ENCODE data around the gene VIPR2.

The VIPR2 gene

GRCh38 chr7:159095979-159096411 lies 48.7 kb downstream of the VIPR2 start:
- Histone ChIP-seq H3K36me3 (ENCODE audit: control insufficient read depth, insufficient read depth, low read length) (no peaks in the 10 kb centered on the region), H3K4me3 (ENCODE audit: low read length) (no peak overlapping the region), H3K27me3 (ENCODE audit: control insufficient read depth, insufficient read depth, low read length) (no peaks in the 10 kb centered on the region), H3K9ac (ENCODE audit: low read length) (no peak overlapping the region), H3K4me1 (ENCODE audit: control insufficient read depth, insufficient read depth, low read length) (peaks cover 5% of the 10 kb centered on the region), H3K9me3 (ENCODE audit: control insufficient read depth, low read length) (no peaks in the 10 kb centered on the region)

GRCh38 chr7:159094919-159095915 lies 49.5 kb downstream of the VIPR2 start:
- Histone ChIP-seq H3K9me3 (ENCODE audit: control insufficient read depth, low read length) (no peaks in the 10 kb centered on the region), H3K36me3 (ENCODE audit: control insufficient read depth, insufficient read depth, low read length) (no peaks in the 10 kb centered on the region), H3K4me3 (ENCODE audit: low read length) (no peak overlapping the region), H3K9ac (ENCODE audit: low read length) (no peak overlapping the region), H3K4me1 (ENCODE audit: control insufficient read depth, insufficient read depth, low read length) (peaks cover 5% of the 10 kb centered on the region), H3K27me3 (ENCODE audit: control insufficient read depth, insufficient read depth, low read length) (no peaks in the 10 kb centered on the region)

- H3K4me3 ChIP-seq (ENCODE audit: low read length), result no peak overlapping the region
- H3K27me3 ChIP-seq (ENCODE audit: control insufficient read depth, insufficient read depth, low read length), result no peaks in the 10 kb centered on the region
- H3K36me3 ChIP-seq (ENCODE audit: control insufficient read depth, insufficient read depth, low read length), result no peaks in the 10 kb centered on the region
- H3K9me3 ChIP-seq (ENCODE audit: control insufficient read depth, low read length), result no peaks in the 10 kb centered on the region
- peaks cover 5% of the 10 kb centered on the region for H3K4me1 ChIP-seq (ENCODE audit: control insufficient read depth, insufficient read depth, low read length)
- no peak overlapping the region for H3K9ac ChIP-seq (ENCODE audit: low read length)
Observed at GRCh38 chr7:159094023-159094740, 50.5 kb downstream of the VIPR2 start.

GRCh38 chr7:159093351-159093971 lies 51.2 kb downstream of the VIPR2 start:
- H3K9ac ChIP-seq (ENCODE audit: low read length), result no peak overlapping the region
- peaks cover 2% of the 10 kb centered on the region for H3K4me1 ChIP-seq (ENCODE audit: control insufficient read depth, insufficient read depth, low read length)
- H3K27me3 ChIP-seq (ENCODE audit: control insufficient read depth, insufficient read depth, low read length), result no peaks in the 10 kb centered on the region
- no peaks in the 10 kb centered on the region for H3K36me3 ChIP-seq (ENCODE audit: control insufficient read depth, insufficient read depth, low read length)
- H3K4me3 ChIP-seq (ENCODE audit: low read length), result no peak overlapping the region
- H3K9me3 ChIP-seq (ENCODE audit: control insufficient read depth, low read length), result no peaks in the 10 kb centered on the region

GRCh38 chr7:159092701-159093121 lies 52.0 kb downstream of the VIPR2 start:
- Histone ChIP-seq H3K4me3 (ENCODE audit: low read length) (no peak overlapping the region), H3K4me1 (ENCODE audit: control insufficient read depth, insufficient read depth, low read length) (no peaks in the 10 kb centered on the region), H3K27me3 (ENCODE audit: control insufficient read depth, insufficient read depth, low read length) (no peaks in the 10 kb centered on the region), H3K9ac (ENCODE audit: low read length) (no peak overlapping the region), H3K9me3 (ENCODE audit: control insufficient read depth, low read length) (no peaks in the 10 kb centered on the region), H3K36me3 (ENCODE audit: control insufficient read depth, insufficient read depth, low read length) (no peaks in the 10 kb centered on the region)

GRCh38 chr7:159091480-159092475 lies 52.9 kb downstream of the VIPR2 start:
- no peaks in the 10 kb centered on the region for H3K9me3 ChIP-seq (ENCODE audit: control insufficient read depth, low read length)
- no peak overlapping the region for H3K9ac ChIP-seq (ENCODE audit: low read length)
- H3K36me3 ChIP-seq (ENCODE audit: control insufficient read depth, insufficient read depth, low read length), result no peaks in the 10 kb centered on the region
- no peaks in the 10 kb centered on the region for H3K27me3 ChIP-seq (ENCODE audit: control insufficient read depth, insufficient read depth, low read length)
- H3K4me1 ChIP-seq (ENCODE audit: control insufficient read depth, insufficient read depth, low read length), result no peaks in the 10 kb centered on the region
- H3K4me3 ChIP-seq (ENCODE audit: low read length), result no peak overlapping the region

- H3K36me3 ChIP-seq (ENCODE audit: control insufficient read depth, insufficient read depth, low read length), result no peaks in the 10 kb centered on the region
- no peaks in the 10 kb centered on the region for H3K4me1 ChIP-seq (ENCODE audit: control insufficient read depth, insufficient read depth, low read length)
- no peaks in the 10 kb centered on the region for H3K27me3 ChIP-seq (ENCODE audit: control insufficient read depth, insufficient read depth, low read length)
- no peak overlapping the region for H3K9ac ChIP-seq (ENCODE audit: low read length)
- no peaks in the 10 kb centered on the region for H3K9me3 ChIP-seq (ENCODE audit: control insufficient read depth, low read length)
- H3K4me3 ChIP-seq (ENCODE audit: low read length), result no peak overlapping the region
Observed at GRCh38 chr7:159091041-159091440, 53.6 kb downstream of the VIPR2 start.

GRCh38 chr7:159088016-159088865 lies 56.4 kb downstream of the VIPR2 start:
- Histone ChIP-seq H3K4me1 (ENCODE audit: control insufficient read depth, insufficient read depth, low read length) (no peaks in the 10 kb centered on the region), H3K9ac (ENCODE audit: low read length) (no peak overlapping the region), H3K4me3 (ENCODE audit: low read length) (no peak overlapping the region), H3K36me3 (ENCODE audit: control insufficient read depth, insufficient read depth, low read length) (no peaks in the 10 kb centered on the region), H3K27me3 (ENCODE audit: control insufficient read depth, insufficient read depth, low read length) (no peaks in the 10 kb centered on the region), H3K9me3 (ENCODE audit: control insufficient read depth, low read length) (no peaks in the 10 kb centered on the region)

GRCh38 chr7:159086301-159086925 lies 58.3 kb downstream of the VIPR2 start:
- no peak overlapping the region for H3K9ac ChIP-seq (ENCODE audit: low read length)
- H3K27me3 ChIP-seq (ENCODE audit: control insufficient read depth, insufficient read depth, low read length), result no peaks in the 10 kb centered on the region
- no peaks in the 10 kb centered on the region for H3K36me3 ChIP-seq (ENCODE audit: control insufficient read depth, insufficient read depth, low read length)
- H3K4me1 ChIP-seq (ENCODE audit: control insufficient read depth, insufficient read depth, low read length), result no peaks in the 10 kb centered on the region
- no peak overlapping the region for H3K4me3 ChIP-seq (ENCODE audit: low read length)
- no peaks in the 10 kb centered on the region for H3K9me3 ChIP-seq (ENCODE audit: control insufficient read depth, low read length)

- Histone ChIP-seq H3K9me3 (ENCODE audit: control insufficient read depth, low read length) (no peaks in the 10 kb centered on the region), H3K4me1 (ENCODE audit: control insufficient read depth, insufficient read depth, low read length) (no peaks in the 10 kb centered on the region), H3K9ac (ENCODE audit: low read length) (no peak overlapping the region), H3K36me3 (ENCODE audit: control insufficient read depth, insufficient read depth, low read length) (no peaks in the 10 kb centered on the region), H3K4me3 (ENCODE audit: low read length) (no peak overlapping the region), H3K27me3 (ENCODE audit: control insufficient read depth, insufficient read depth, low read length) (no peaks in the 10 kb centered on the region)
Observed at GRCh38 chr7:159084069-159084801, 60.4 kb downstream of the VIPR2 start.

Measured in mucosa of stomach (tissue), 1 donor.